Limb (tissue), 2 donors: ENCODE measurements around the gene FAM118B.

ENCODE experiments used
- DNase-seq, 2 donors: peaks; one replicate each; pipeline ENCODE4 v3.0.0-alpha.2; 2016; ENCODE audit errors: extremely low spot score in 2 of 2

The FAM118B gene

GRCh38 chr11:126211236-126212088 is at the start of gene FAM118B, which contains the start of gene RPUSD4:
TSS of gene FAM118B (plus strand) at chr11:126211782. CDS start at chr11:126235002, 23,220 bp downstream.
TSS of gene RPUSD4 (minus strand) at chr11:126211650. CDS start at chr11:126211638, 12 bp downstream.
- DNase-seq, result peak; percentile 97 to 99

DNA sequence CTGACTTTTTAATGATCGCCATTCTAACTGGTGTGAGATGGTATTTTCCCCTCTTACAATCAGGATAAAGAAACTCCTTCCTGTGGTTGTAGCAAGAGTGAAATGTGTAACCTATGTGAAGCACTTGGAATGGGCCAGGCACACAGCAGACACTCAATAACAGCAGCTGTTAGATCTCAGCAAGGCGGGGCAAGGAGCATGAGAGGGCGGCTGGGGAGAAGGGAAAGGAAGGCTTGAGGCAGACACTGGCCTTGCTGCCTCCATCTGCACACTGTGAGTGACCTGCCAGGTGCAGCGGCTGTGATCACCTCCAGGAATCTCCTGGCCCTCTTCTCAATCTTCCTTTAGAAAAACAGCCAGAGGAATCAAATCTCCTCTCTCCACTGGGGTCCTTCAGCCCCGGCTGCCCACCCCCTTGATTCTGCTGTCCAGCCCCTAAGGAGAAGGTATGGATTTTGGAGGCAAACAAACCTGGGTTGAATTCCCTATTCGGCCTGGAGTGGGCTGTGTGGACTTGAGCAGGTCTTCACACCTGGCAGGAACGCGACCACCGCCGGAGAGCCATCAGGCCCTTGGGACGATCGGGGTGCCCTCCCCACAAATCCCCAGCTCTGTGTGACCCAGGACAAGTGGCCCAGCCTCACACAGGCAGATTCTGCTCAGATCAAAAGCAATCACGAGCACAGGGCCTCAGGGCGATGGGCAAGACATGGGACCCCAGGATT is 49.1 kb upstream of the FAM118B start:
- no peak for DNase-seq

DNA sequence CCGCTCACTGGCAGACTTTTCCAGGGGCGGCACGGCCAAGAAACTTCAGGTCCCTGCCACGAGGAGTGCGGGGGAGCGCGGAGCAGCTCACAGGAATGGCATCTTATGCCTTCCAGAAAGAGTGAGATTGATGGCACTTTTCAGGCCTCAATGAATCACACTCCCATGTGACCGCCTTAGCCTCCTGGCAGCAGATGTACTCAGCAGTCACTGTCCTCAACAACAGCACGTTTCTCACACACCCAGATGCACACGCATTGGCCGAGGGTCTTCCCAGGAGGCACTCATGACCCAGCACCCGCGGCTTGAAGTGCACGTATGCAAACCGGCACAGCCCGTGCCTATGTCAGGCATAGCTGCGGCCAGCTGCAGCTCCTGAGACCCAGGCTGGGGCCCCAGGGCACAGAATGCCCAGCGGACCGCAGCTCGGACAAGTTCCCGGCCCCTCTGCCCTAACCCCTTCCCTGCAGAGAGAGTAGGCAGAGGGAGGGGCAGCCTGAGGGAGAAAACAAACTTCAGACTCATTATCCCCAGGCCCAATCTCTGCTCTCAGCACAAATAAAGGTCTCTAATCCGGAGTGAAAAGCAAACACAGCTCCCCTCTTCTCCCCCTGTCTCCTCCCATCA is 48.4 kb upstream of the FAM118B start:
- DNase-seq, result peak in 1 of 2 donors; percentile 61

- DNase-seq, result no peak
Measured at GRCh38 chr11:126163779-126164178, 47.8 kb upstream of the FAM118B start.

GRCh38 chr11:126164781-126165180 is 46.8 kb upstream of the FAM118B start:
- no peak for DNase-seq

DNA sequence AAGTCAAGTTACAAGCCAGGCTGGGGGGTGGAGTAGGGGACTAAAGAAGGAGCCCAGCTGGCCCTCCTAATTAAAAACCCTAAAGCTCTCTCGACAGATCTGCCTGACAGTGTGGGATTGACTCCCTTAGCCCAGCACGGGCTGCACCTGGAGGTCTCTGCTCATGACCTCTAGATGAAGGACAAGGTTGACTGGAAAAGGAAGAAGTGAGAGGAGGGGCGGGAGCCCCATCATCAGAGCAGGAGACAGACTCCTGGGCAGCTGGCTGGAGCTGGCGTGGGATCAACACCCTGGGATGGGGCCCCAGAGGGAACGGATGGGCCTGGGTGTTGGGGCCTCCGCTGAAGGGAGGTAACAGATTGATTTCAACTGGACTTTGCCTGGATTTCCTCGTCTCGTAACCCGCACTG is 46.3 kb upstream of the FAM118B start:
- DNase-seq, result no peak

DNA sequence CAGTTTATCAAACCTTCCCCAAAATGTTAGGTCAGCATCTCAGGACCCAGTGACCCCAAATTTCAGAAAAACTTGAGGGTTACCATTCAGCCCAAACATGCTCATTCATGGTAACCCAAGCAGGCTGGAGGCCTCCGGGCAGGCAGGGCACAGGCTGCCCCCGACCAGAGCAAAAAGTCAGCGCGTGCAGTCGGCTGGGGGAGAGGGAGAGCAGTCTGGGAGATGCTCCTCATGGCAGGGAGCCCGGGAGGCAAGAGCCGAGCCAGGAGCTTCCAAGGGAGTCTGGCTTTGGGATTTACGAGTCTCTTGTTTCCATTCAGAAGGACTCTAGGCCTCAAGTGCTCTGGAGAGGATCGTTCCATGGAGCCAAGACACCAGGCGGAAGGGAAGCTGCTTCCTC is 45.8 kb upstream of the FAM118B start:
- DNase-seq, result no peak

- DNase-seq, result no peak
Measured at GRCh38 chr11:126166413-126166812, 45.2 kb upstream of the FAM118B start.

DNA sequence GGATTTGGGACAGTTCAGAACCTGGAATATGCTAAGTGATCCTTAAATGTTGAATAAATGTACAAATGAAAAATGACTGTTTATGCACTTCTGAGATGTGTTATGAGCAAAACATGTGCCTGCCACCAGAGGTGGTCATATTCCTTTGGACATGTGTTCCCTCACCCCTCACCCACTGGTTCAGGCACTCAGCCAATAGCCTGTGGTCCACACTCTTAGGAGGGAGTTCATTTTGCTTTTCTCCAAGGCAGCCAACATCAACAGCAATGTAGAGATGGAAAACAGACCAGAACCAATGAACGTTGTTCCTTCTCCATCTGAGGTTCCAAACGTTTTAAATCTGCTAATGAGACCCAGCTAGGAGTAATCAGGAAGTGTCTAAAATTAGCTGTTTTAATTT is 44.1 kb upstream of the FAM118B start:
- DNase-seq, result peak in 1 of 2 donors; percentile 69

GRCh38 chr11:126169291-126169690 is 42.3 kb upstream of the FAM118B start:
- DNase-seq, result no peak

DNA sequence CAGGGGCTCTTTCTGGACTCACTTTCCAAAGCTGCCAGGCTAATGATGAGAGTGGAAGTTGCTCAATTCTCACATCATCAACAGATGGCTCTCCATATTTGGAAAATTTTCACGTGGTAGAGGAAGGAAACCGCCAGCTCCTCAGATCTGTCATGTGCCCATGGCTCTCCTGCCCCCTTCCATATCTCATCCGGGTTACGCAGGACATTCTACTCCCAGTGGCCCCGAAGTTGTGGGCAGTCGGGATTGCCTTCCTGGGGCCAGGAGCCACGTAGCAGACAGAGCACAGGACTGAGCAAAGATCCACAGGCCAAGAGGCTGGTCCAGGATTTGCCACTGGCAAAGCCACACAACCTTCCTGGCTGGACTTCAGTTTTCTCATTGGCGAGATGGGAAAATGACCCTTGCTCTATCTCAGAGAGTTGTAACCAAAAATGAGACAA is 39.0 kb upstream of the FAM118B start:
- DNase-seq, result no peak

- no peak for DNase-seq
Measured at GRCh38 chr11:126173257-126173656, 38.3 kb upstream of the FAM118B start.

- no peak for DNase-seq
Measured at GRCh38 chr11:126174816-126175215, 36.8 kb upstream of the FAM118B start.

DNA sequence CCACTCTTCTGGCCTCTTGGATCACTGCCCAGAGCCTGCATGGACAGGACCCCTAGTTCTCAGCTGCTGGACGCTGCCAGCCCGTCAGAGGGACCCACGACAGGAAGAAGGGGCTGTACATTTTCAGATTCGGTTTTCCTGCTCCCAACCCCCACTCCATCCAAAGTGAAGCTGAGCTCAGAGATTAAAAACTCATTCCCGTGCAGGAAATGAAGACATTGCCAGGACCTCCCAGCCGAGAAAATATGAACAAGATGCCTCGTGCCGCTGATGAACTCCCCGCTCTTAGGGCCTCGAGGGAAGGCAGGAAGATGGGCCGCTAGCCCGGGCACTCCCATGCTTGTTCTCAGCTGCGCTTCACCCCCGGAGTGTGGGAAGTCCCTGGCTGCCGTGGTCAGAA is 36.2 kb upstream of the FAM118B start:
- peak in 1 of 2 donors; percentile 64 for DNase-seq

DNA sequence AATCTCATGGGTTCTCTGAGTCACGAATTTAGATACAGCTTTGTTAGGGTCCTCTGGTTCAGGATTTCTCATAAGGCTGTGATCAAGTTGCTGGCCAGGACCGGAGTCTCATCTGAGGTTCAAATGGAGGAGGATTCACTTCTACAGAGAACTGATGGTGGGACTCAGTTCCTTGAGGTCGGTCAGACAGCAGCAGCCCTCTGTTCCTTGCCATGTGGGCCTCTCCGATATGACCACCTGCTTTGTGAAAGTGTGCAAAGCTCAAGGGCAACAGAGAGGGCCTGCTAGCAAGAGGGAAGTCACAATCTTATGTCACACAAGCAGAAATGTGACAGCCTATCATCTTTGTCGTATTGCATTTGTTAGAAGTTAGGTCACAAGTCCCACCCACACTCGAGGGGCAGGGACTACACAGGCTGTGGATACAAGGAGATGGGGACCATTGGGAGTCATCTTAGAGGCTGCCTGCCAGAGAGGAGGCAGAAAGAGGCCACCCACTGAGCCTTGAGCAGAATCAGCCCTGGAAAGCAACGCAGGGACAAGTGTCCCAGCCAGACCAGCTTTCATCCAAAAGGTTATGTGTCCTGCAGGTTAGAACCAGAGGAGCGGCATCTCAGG is 34.6 kb upstream of the FAM118B start:
- DNase-seq, result no peak

- DNase-seq, result no peak
Measured at GRCh38 chr11:126181939-126182730, 29.4 kb upstream of the FAM118B start.

GRCh38 chr11:126182787-126183445 is 28.7 kb upstream of the FAM118B start:
- DNase-seq, result no peak

DNA sequence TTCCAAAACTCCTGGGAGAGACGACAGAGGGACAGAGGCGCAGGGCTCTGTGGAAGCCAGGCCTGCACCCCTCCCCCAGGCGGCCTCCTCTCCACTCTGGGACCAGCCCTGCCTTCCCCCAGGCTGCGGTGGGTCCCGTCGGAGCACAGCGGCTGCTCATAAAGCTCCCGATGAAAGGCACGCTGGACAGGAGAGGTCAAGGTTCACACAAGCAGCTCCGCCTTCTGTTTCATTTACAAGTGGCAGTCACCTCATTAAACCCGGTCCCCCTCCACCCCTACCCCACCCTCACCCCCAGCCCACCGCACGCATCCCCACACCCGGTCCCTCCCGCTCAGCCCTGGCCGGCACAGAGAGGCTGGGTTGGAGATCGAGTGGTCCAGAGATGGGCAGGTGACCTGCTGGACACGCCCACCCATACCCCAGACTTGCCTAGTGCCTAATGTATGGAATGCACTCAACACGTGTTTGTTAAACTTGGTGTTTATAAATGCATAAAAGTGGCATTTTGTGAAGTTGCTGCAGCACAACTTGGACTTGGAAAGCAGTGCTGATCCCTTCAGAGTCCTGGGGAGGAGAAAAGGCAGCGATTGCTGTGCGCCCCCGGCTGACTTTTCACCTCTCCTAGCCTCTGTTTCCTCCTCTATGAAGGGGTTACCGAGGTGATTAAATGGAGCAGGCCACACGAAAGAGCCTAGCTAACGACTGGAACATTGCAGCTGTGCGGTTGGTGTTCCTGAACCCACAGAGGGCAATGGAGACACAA is 26.1 kb upstream of the FAM118B start:
- no peak for DNase-seq

DNA sequence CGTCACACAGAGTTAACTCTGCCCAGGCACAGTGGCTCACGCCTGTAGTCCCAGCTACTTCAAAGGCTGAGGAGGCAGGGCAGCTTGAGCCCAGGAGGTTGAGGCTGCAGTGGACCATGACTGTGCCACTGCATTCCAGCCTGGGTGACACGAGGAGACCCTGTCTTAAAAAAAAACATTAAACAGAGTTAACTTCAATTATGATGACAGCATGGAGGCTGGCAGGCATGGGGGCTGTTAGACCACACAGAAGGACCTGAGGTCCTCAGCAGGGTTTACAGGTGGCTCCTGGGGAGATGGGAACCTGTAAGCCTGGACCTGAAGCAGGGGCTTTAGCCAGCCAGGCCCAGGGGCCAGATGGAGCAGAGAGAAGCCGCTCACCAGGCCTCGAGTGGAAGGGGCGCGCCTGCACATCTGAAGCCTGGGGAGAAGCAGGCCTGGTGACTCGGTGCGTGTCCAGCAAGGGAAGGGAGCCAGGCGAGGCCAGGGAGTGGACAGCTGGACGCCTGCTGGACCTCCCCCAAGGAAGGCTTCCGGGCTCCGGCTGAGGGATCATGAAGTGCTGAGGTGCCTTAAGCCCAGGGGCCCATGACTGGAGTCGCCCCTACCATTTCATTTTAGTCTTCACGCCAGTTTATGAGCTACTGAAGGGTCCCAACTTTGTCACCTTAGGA is 25.4 kb upstream of the FAM118B start:
- no peak for DNase-seq
